Heart left ventricle (tissue), 13 donors: ENCODE measurements around the gene PRR14.

Experiments used
- POLR2A ChIP-seq, 2 donors: fragments of 450-650 bp; IDR thresholded peaks; one replicate each; pipeline ENCODE4 v1.6.1; 2017; ENCODE audit warnings: antibody characterized with exemption in 2 of 2, mild to moderate bottlenecking in 2 of 2, moderate library complexity in 2 of 2
- TF ChIP-seq, protein P1 (sequence below), 12 donors: fragments of 200-600 bp; sonication (generic) in 4 of 12; IDR thresholded peaks; one replicate each; pipeline versions ENCODE4 v1.5.0 to v1.8.0; 2018 to 2022; ENCODE audit warnings: antibody characterized with exemption in 12 of 12, mild to moderate bottlenecking in 5 of 12
- donor health status: ischemic (EF 13 %, LVEDD 7.1; RV severe dilation, severe dysfunction).
- donor health status: DM: no; HTN: yes; CAD: no.
- donor health status: DM: no; HTN: no; CAD: no.
- donor health status: ischemic (EF 25% LVEDD 6.9; RV normal size, moderate dysfunction).
- donor health status: ischemic (EF 25% LVEDD 5.7; RV mildly dilated, moderate dysfunction).
- donor health status: ischemic (EF 35%, LVEDD 5.7; RV mildly dilated, moderate dysfunction).
- donor health status: nonischemic (EF 11% LVEDD 7.7; RV severe dilation, severe dysfunction).
- donor health status: DM: yes; HTN: yes; CAD: no.
- donor health status: PGD.
- donor health status: ischemic (EF 29% LVEDD 5.4; RV normal size, mild dysfunction).
- donor health status: nonischemic (EF 23%, LVEDD 6.1; RV moderate dilation, normal function).

GRCh38 chr16:30677931-30678585 lies 27.3 kb downstream of the PRR14 start:
- TF ChIP-seq, protein P1, sequence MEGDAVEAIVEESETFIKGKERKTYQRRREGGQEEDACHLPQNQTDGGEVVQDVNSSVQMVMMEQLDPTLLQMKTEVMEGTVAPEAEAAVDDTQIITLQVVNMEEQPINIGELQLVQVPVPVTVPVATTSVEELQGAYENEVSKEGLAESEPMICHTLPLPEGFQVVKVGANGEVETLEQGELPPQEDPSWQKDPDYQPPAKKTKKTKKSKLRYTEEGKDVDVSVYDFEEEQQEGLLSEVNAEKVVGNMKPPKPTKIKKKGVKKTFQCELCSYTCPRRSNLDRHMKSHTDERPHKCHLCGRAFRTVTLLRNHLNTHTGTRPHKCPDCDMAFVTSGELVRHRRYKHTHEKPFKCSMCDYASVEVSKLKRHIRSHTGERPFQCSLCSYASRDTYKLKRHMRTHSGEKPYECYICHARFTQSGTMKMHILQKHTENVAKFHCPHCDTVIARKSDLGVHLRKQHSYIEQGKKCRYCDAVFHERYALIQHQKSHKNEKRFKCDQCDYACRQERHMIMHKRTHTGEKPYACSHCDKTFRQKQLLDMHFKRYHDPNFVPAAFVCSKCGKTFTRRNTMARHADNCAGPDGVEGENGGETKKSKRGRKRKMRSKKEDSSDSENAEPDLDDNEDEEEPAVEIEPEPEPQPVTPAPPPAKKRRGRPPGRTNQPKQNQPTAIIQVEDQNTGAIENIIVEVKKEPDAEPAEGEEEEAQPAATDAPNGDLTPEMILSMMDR (IDR thresholded peaks at IDR 0.05), result no peak
- no peak for TF ChIP-seq POLR2A (IDR thresholded peaks at IDR 0.05)
